HCT116 (cell line): Measurements from ENCODE around the gene FLNB. TPM values are rescaled to one million over a fixed set of nuclear protein-coding genes. Genes with fewer than 3 reads are reported as not detected.

Experiments
- ATAC-seq: fragments of 200-7000 bp; cut with Tn5 transposase; 2 replicates; pipeline ENCODE4 v1.9.1; 2020; ENCODE audit warnings: mild to moderate bottlenecking, moderate library complexity
- BruUV-seq: library from RNA; stranded (reverse); fragments of 400-500 nt; replicated peaks from 2 replicates; lab custom pipeline; 2021; lab: Mats Ljungman, UMichigan
- CTCF ChIA-PET: fragments of 300-600 bp; sonication (Branson Sonifier 250); formaldehyde crosslinking; loops from one replicate; lab custom pipeline; 2021; ENCODE audit warnings: antibody characterized with exemption; lab: Charles Lee
- POLR2A ChIA-PET: fragments of 300-600, 350-600 bp; sonication (Branson Sonifier 250); formaldehyde crosslinking; loops from one replicate; lab custom pipeline; 2021; ENCODE audit warnings: antibody characterized with exemption; lab: Charles Lee
- RAD21 ChIA-PET, 2 experiments: fragments of 300-600 bp; sonication (Branson Sonifier 250); formaldehyde crosslinking; loops; one replicate each; lab custom pipeline; 2023; ENCODE audit warnings: low total read pairs in 2 of 2; ENCODE audit not compliant: uncharacterized antibody in 2 of 2, unreplicated experiment in 2 of 2, low non-redundant PET in 1 of 2; lab: Charles Lee
- DNase-seq: peaks from one replicate; pipeline ENCODE4 v3.0.0-alpha.2; 2010; ENCODE audit warnings: low read depth, low spot score
- H2AFZ ChIP-seq: fragments of 200-600 bp; shearing (Covaris generic), sonication (generic); 2 replicates; pipeline ENCODE4 v1.6.1; 2017; ENCODE audit warnings: low read depth, mixed run types, mixed read lengths, antibody characterized with exemption, low read length; ENCODE audit not compliant: poor library complexity, severe bottlenecking
- H3K27ac ChIP-seq: 2 replicates; pipeline ENCODE4 v1.5.1; 2012; ENCODE audit warnings: low read depth, low read length
- H3K27me3 ChIP-seq: fragments of 200-600 bp; sonication (generic); 2 replicates; pipeline ENCODE4 v1.6.1; 2016; ENCODE audit warnings: mixed run types, low read length, mixed read lengths; ENCODE audit not compliant: insufficient read depth
- H3K36me3 ChIP-seq, 2 experiments: fragments of 200-500 bp in 1 of 2; fragments of 200-600 bp in 1 of 2; sonication (Bioruptor generic) in 1 of 2; sonication (generic) in 1 of 2; 2 replicates each; pipeline versions ENCODE4 v1.5.1 to v1.6.1; 2014 to 2016; ENCODE audit warnings: low read length in 2 of 2, inconsistent platforms in 1 of 2, mixed read lengths in 1 of 2, mixed run types in 1 of 2; ENCODE audit not compliant: insufficient read depth in 2 of 2, control insufficient read depth in 1 of 2
- H3K4me1 ChIP-seq, 2 experiments: fragments of 200-600 bp in 1 of 2; sonication (generic) in 1 of 2; 2 replicates each; pipeline versions ENCODE4 v1.5.1 to v1.6.1; 2012 to 2017; ENCODE audit warnings: low read length in 2 of 2, inconsistent platforms in 1 of 2, mild to moderate bottlenecking in 1 of 2, mixed read lengths in 1 of 2, mixed run types in 1 of 2, moderate library complexity in 1 of 2; ENCODE audit not compliant: insufficient read depth in 2 of 2, control insufficient read depth in 1 of 2
- H3K4me2 ChIP-seq: fragments of 200-600 bp; sonication (generic); 2 replicates; pipeline ENCODE4 v1.6.1; 2017; ENCODE audit warnings: mixed run types, low read length, mixed read lengths
- H3K4me3 ChIP-seq, 2 experiments: fragments of 200-600 bp in 1 of 2; sonication (generic) in 1 of 2; replicated peaks in 1 of 2; 2 replicates each; pipeline ENCODE4 v1.5.1; 2011 to 2016; ENCODE audit warnings: low read length in 2 of 2, control low read depth in 1 of 2, low read depth in 1 of 2, mild to moderate bottlenecking in 1 of 2, mixed read lengths in 1 of 2, mixed run types in 1 of 2
- H3K79me2 ChIP-seq: fragments of 200-600 bp; sonication (generic); 2 replicates; pipeline ENCODE4 v1.6.1; 2017; ENCODE audit warnings: mild to moderate bottlenecking, mixed run types, low read length, moderate library complexity, mixed read lengths; ENCODE audit not compliant: insufficient read depth
- H3K9ac ChIP-seq: fragments of 200-600 bp; sonication (generic); 2 replicates; pipeline ENCODE4 v1.6.1; 2016; ENCODE audit warnings: low read length, mixed read lengths
- H3K9me2 ChIP-seq: fragments of 200-600 bp; sonication (generic), shearing (Covaris generic); 2 replicates; pipeline ENCODE4 v1.6.1; 2017; ENCODE audit warnings: mixed run types, mild to moderate bottlenecking, moderate library complexity; ENCODE audit not compliant: insufficient read depth
- H3K9me3 ChIP-seq, 2 experiments: fragments of 200-500 bp in 1 of 2; fragments of 200-600 bp in 1 of 2; sonication (Bioruptor generic) in 1 of 2; sonication (generic) in 1 of 2; 2 replicates each; pipeline ENCODE4 v1.6.1; 2014 to 2017; ENCODE audit warnings: low read length in 2 of 2, mixed read lengths in 2 of 2, inconsistent platforms in 1 of 2, low read depth in 1 of 2, mild to moderate bottlenecking in 1 of 2, mixed run types in 1 of 2, moderate library complexity in 1 of 2; ENCODE audit not compliant: control insufficient read depth in 1 of 2, insufficient read depth in 1 of 2
- H4K20me1 ChIP-seq: fragments of 200-600 bp; sonication (generic), shearing (Covaris generic); 2 replicates; pipeline ENCODE4 v1.6.1; 2017; ENCODE audit warnings: mixed run types, mild to moderate bottlenecking, moderate library complexity; ENCODE audit not compliant: insufficient read depth
- CBX3 ChIP-seq: IDR thresholded peaks from 2 replicates; pipeline ENCODE4 v1.6.1; 2012; ENCODE audit warnings: low read depth
- CEBPB ChIP-seq: IDR thresholded peaks from 2 replicates; pipeline ENCODE4 v1.6.1; 2012; ENCODE audit warnings: low read depth
- CTCF ChIP-seq, 3 experiments: fragments of 200-600 bp in 1 of 3; sonication (generic) in 1 of 3; IDR thresholded peaks in 2 of 3; conservative IDR thresholded peaks in 1 of 3; 2 replicates each; pipeline ENCODE4 v1.5.1; 2012 to 2017; ENCODE audit warnings: low read depth in 2 of 3, low read length in 2 of 3, antibody characterized with exemption in 1 of 3, borderline replicate concordance in 1 of 3, control low read depth in 1 of 3, mild to moderate bottlenecking in 1 of 3, mixed read lengths in 1 of 3, mixed run types in 1 of 3, moderate library complexity in 1 of 3; ENCODE audit not compliant: insufficient read depth in 1 of 3
- EGR1 ChIP-seq: IDR thresholded peaks from 2 replicates; pipeline ENCODE4 v1.6.1; 2012; ENCODE audit warnings: low read depth
- EZH2 ChIP-seq: fragments of 200-600 bp; sonication (generic); IDR thresholded peaks from 2 replicates; pipeline ENCODE4 v1.6.1; 2017; ENCODE audit warnings: antibody characterized with exemption, mixed run types
- EZH2phosphoT487 ChIP-seq: fragments of 200-600 bp; IDR thresholded peaks from 2 replicates; pipeline ENCODE4 v1.6.1; 2018; ENCODE audit warnings: antibody characterized with exemption, borderline replicate concordance
- FOSL1 ChIP-seq: IDR thresholded peaks from 2 replicates; pipeline ENCODE4 v1.6.1; 2012; ENCODE audit warnings: low read depth
- JUND ChIP-seq: IDR thresholded peaks from 2 replicates; pipeline ENCODE4 v1.6.1; 2012
- POLR2A ChIP-seq: IDR thresholded peaks from 2 replicates; pipeline ENCODE4 v1.7.0; 2011; ENCODE audit warnings: borderline replicate concordance; ENCODE audit not compliant: insufficient read depth, insufficient read length; ENCODE audit errors: extremely low read depth
- POLR2AphosphoS5 ChIP-seq: IDR thresholded peaks from 2 replicates; pipeline ENCODE4 v1.6.1; 2011; ENCODE audit warnings: mild to moderate bottlenecking, low read depth, low read length, moderate library complexity
- RAD21 ChIP-seq: IDR thresholded peaks from 2 replicates; pipeline ENCODE4 v1.6.1; 2012; ENCODE audit warnings: low read depth, mild to moderate bottlenecking
- REST ChIP-seq: IDR thresholded peaks from 2 replicates; pipeline ENCODE4 v1.6.1; 2012; ENCODE audit warnings: low read depth
- SP1 ChIP-seq: IDR thresholded peaks from 2 replicates; pipeline ENCODE4 v1.6.1; 2012; ENCODE audit warnings: low read depth
- TCF7L2 ChIP-seq: IDR thresholded peaks from 2 replicates; pipeline ENCODE4 v1.7.0; 2011; ENCODE audit warnings: borderline replicate concordance, inconsistent platforms; ENCODE audit not compliant: insufficient read depth, insufficient read length; ENCODE audit errors: extremely low read depth
- ZBTB33 ChIP-seq: IDR thresholded peaks from 2 replicates; pipeline ENCODE4 v1.6.1; 2011; ENCODE audit warnings: mild to moderate bottlenecking, low read length, moderate library complexity; ENCODE audit not compliant: insufficient replicate concordance; ENCODE audit errors: extremely low read depth
- ZFX ChIP-seq: fragments of 450-650 bp; IDR thresholded peaks from 2 replicates; pipeline ENCODE4 v1.6.1; 2017
- ZNF274 ChIP-seq: fragments of 200-500 bp; sonication (Bioruptor generic); IDR thresholded peaks from 2 replicates; pipeline ENCODE4 v1.6.1; 2014; ENCODE audit warnings: mild to moderate bottlenecking, low read depth, low read length, inconsistent platforms
- intact Hi-C: fragments of 100-400 bp; cut with micrococcal nuclease; formaldehyde crosslinking; loops from 2 replicates; pipeline ENCODE4 v1.10.0; 2022
- total RNA-seq: library from RNA; stranded (reverse); gene quantifications from one replicate; pipeline ENCODE4 v1.2.1, GENCODE V29; 2021; ENCODE audit not compliant: unreplicated experiment

FLNB gene
- total RNA-seq, 1 experiment from 2014 or later: 116 TPM

- Histone ChIP-seq H3K4me3 (no peak overlapping the region), H3K27me3 (no peaks in the 10 kb centered on the region), H4K20me1 (no peaks in the 10 kb centered on the region), H3K9ac (no peak overlapping the region), H3K9me3 (no peaks in the 10 kb centered on the region), H3K27ac (no peak overlapping the region), H3K79me2 (peaks cover 17% of the 10 kb centered on the region; the same call in 1 of the 2 replicates), H3K4me2 (no peak overlapping the region), H3K4me1 (peaks cover 0 to 3% of the 10 kb centered on the region in 2 experiments; a peak in 1 of 4 replicates), H3K36me3 (peaks cover 17 to 18% of the 10 kb centered on the region in 2 experiments; a peak in 3 of 4 replicates), H2AFZ (no peak overlapping the region), H3K9me2 (no peaks in the 10 kb centered on the region)
- ChIA-PET POLR2A (no interaction called here), CTCF (no interaction called here), RAD21 (no interaction called here)
- no peak for ATAC-seq
- DNase-seq: no peak
- intact Hi-C loops: no loop called here
- no TSS peak for BruUV-seq
- TF ChIP-seq EZH2: no peak
- TF ChIP-seq EGR1: no peak
- no peak for TF ChIP-seq ZFX
- no peak for TF ChIP-seq EZH2phosphoT487
- no peak for TF ChIP-seq CTCF (IDR thresholded peaks at IDR 0.05 in 2 of 3, conservative IDR thresholded peaks at IDR 0.05 in 1 of 3; ENCODE audit: borderline replicate concordance in 1 of 3, insufficient read depth in 1 of 3, low read depth in 2 of 3, low read length in 2 of 3)
- no peak for TF ChIP-seq REST
- TF ChIP-seq TCF7L2: no peak
- TF ChIP-seq POLR2AphosphoS5: no peak
- TF ChIP-seq JUND: no peak
- no peak for TF ChIP-seq CBX3
- no peak for TF ChIP-seq SP1
- TF ChIP-seq POLR2A: no peak
- TF ChIP-seq FOSL1: no peak
- no peak for TF ChIP-seq ZBTB33
- no peak for TF ChIP-seq RAD21
- no peak for TF ChIP-seq ZNF274
- TF ChIP-seq CEBPB: no peak
These were observed 69.5 kb downstream of the FLNB start for GRCh38 chr3:58077596-58078285.
